ENCODE results near the gene EPHB6.

Gene EPHB6

GRCh38 chr7:142876991-142877910 lies 22.4 kb downstream of the EPHB6 start:
- intact Hi-C loops (cut with DNase I; ENCODE audit: low total_unique reads): no loop called here
- no peak for TF ChIP-seq CTCF (IDR thresholded peaks at IDR 0.05)
- no peaks in the 10 kb centered on the region for H3K9me3 ChIP-seq

GRCh38 chr7:142878315-142878714 lies 23.4 kb downstream of the EPHB6 start:
- no peak overlapping the region for H3K27ac ChIP-seq
- intact Hi-C loops (cut with DNase I; ENCODE audit: low total_unique reads): no loop called here
- H3K4me1 ChIP-seq: no peaks in the 10 kb centered on the region
- H3K9me3 ChIP-seq: no peaks in the 10 kb centered on the region
- H3K4me3 ChIP-seq: no peak overlapping the region
- TF ChIP-seq CTCF (IDR thresholded peaks at IDR 0.05): no peak
- H3K27me3 ChIP-seq: peaks cover 0 to 29% of the 10 kb centered on the region in 2 donors
- peaks cover 0 to 8% (median 0%) of the 10 kb centered on the region in 3 donors for H3K36me3 ChIP-seq
- DNase-seq: no peak

More at GRCh38 chr7:142876991-142877910, 22.4 kb downstream of the EPHB6 start:
- no peaks in the 10 kb centered on the region for H3K4me1 ChIP-seq
- peak in 1 of 2 donors; percentile 45 for DNase-seq
- peaks cover 0 to 13% (median 0%) of the 10 kb centered on the region in 3 donors for H3K36me3 ChIP-seq
- H3K4me3 ChIP-seq: no peak overlapping the region
- peaks cover 0 to 25% of the 10 kb centered on the region in 2 donors for H3K27me3 ChIP-seq
- no peak overlapping the region for H3K27ac ChIP-seq

- no peak for TF ChIP-seq CTCF (IDR thresholded peaks at IDR 0.05)
- no peaks in the 10 kb centered on the region for H3K4me1 ChIP-seq
- no peak overlapping the region for H3K27ac ChIP-seq
- H3K4me3 ChIP-seq: no peak overlapping the region
- no peak for DNase-seq
- intact Hi-C loops (cut with DNase I; ENCODE audit: low total_unique reads): no loop called here
- H3K9me3 ChIP-seq: no peaks in the 10 kb centered on the region
- peaks cover 0 to 36% of the 10 kb centered on the region in 2 donors for H3K27me3 ChIP-seq
- H3K36me3 ChIP-seq: peaks cover 0 to 7% (median 0%) of the 10 kb centered on the region in 3 donors
Observed at GRCh38 chr7:142879060-142879459, 24.2 kb downstream of the EPHB6 start.

- H3K36me3 ChIP-seq: peaks cover 0 to 7% (median 0%) of the 10 kb centered on the region in 3 donors
- peak; percentile 44 to 48 for TF ChIP-seq CTCF (IDR thresholded peaks at IDR 0.05)
- peaks cover 0 to 39% of the 10 kb centered on the region in 2 donors for H3K27me3 ChIP-seq
- peaks cover 0 to 4% (median 0%) of the 10 kb centered on the region in 4 donors for H3K4me1 ChIP-seq
- H3K27ac ChIP-seq: no peak overlapping the region
- no peak for DNase-seq
- intact Hi-C loops (cut with DNase I; ENCODE audit: low total_unique reads): no loop called here
- no peak overlapping the region for H3K4me3 ChIP-seq
- no peaks in the 10 kb centered on the region for H3K9me3 ChIP-seq
Observed at GRCh38 chr7:142880876-142881505, 26.1 kb downstream of the EPHB6 start.

- H3K4me1 ChIP-seq: peaks cover 0 to 6% (median 0%) of the 10 kb centered on the region in 4 donors
- H3K36me3 ChIP-seq: peaks cover 0 to 7% (median 0%) of the 10 kb centered on the region in 3 donors
- peaks cover 0 to 39% of the 10 kb centered on the region in 2 donors for H3K27me3 ChIP-seq
- H3K27ac ChIP-seq: no peak overlapping the region
- DNase-seq: peak in 1 of 2 donors; percentile 15
- intact Hi-C loops (cut with DNase I; ENCODE audit: low total_unique reads): no loop called here
- no peak overlapping the region for H3K4me3 ChIP-seq
- TF ChIP-seq CTCF (IDR thresholded peaks at IDR 0.05): no peak
- H3K9me3 ChIP-seq: no peaks in the 10 kb centered on the region
Observed at GRCh38 chr7:142881586-142882337, 26.9 kb downstream of the EPHB6 start.
